GM18508 (cell line): ENCODE data around the gene SSB.
"Not testable (repeated sequence)": the region's sequence is repeated elsewhere in the genome, so short reads cannot be mapped to it uniquely, and the experiment has no call there.

Source experiments
- ATAC-seq: cut with Tn5 transposase; IDR thresholded peaks from one replicate; pipeline ENCODE4 v1.9.1; 2021; ENCODE audit warnings: moderate number of reproducible peaks; ENCODE audit not compliant: insufficient read depth, unreplicated experiment

Gene SSB

GRCh38 chr2:169798718-169799592, at the start of gene SSB:
SSB (plus strand) TSS chr2:169798871; CDS start chr2:169800961, 2,090 bp downstream.
- peak; percentile 68 for ATAC-seq

DNA sequence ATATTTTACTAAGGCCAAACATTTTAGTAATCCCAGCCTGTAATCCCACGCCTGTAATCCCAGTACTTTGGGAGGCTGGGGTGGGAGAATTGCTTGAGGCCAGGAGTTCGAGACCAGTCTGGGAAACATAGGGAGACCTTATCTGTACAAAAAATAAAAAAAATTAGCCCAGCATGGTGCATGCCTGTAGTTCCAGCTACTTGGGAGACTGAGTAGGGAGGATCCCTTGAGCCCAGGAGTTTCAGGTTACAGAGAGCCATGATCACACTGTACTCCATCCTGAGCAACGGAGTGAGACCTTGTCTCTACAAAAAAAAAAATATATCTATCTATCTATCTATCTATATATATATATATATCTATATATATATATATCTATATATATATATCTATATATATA, 45.9 kb upstream of the SSB start:
- ATAC-seq = no peak

DNA sequence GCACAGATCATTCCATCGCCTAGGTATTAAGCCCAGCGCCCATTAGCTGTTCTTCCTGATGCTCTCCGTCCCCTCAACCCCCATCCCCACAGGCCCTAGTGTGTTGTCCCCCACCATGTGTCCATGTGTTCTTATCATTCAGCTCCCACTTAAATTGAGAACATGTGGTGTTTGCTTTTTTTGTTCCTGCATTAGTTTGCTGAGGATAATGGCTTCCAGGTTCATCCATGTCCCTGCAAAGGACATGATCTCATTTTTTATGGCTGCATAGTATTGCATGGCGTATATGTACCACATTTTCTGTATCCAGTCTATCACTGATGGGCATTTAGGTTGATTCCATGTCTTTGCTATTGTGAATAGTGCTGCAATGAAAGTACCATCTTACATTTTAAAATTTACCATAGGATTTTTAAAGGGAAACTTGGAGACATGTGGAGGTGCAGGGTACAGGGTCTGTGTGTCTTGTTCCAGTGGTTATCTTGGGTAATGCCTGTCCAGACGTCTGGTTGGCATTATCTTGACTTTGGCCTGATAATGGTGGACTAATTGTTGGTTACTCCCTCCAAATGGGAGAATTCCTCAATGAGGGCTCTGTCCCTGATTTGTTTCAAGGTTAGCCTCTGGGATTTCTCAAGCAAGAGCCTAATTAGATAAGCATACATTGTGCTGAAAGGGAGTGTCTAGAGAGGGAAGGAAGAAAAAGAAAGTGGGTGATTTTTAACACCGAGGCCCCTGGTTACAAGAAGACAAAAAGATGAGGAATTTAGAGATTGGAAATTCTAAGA, 43.4 kb upstream of the SSB start:
- ATAC-seq = no peak

DNA sequence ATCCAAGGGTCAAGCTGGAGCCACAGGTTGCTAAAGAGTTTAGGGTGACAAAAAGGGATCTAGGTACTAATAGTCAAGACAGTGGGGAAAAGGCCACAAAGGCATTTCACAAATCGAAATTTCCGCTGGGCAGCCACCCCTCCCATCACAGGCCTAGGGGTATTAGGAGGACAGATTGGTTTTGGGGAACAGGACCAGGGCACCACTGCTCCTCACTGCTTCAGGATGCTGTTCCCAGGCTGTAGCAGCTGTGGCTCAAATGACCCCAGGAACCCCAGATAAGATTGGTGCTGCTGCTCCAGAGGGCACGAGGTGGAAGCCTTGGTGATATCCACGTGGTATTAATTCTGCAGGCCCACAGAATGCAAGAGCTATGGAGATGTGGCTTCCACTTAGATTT, 42.3 kb upstream of the SSB start:
- no peak for ATAC-seq

GRCh38 chr2:169757356-169757755, 41.3 kb upstream of the SSB start:
- ATAC-seq = no peak

DNA sequence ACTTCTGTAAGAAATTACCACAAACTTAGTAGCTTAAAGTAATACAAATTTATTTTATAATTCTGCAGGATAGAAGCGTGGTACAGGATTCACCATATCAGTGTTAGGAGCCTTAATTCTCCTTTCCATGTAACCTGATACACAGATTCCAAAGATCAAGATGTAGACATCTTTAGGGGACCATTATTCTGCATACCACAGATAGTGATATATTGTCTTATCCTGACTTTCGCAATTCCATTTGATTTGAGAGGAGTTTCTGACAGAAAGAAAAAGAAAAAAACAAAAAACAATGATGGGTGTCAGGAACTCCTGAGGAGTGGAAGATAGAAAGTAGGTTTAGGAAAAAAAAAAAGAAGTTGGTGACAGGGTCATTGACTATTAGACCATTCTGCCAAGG, 40.9 kb upstream of the SSB start:
- ATAC-seq = no peak

- no peak for ATAC-seq
Measured at GRCh38 chr2:169759987-169760386, 38.7 kb upstream of the SSB start.

DNA sequence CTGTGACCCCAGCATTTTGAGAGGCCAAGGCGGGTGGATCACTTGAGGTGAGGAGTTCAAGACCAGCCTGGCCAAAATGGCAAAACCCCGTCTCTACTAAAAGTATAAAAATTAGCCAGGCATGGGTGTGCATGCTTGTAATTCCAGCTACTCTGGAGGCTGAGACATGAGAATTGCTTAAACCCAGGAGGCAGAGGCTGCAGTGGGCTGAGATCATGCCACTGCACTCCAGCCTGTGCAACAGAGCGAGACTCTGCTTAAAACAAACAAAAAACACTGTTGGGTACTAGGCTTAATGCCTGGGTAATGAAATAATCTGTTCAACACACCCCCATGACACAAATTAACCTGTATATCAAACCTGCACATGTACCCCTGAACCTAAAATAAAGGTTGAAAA, 37.9 kb upstream of the SSB start:
- ATAC-seq = not testable (repeated sequence)

- no peak for ATAC-seq
Measured at GRCh38 chr2:169761251-169761969, 37.3 kb upstream of the SSB start.

GRCh38 chr2:169761970-169762292, 36.7 kb upstream of the SSB start:
- no peak for ATAC-seq

DNA sequence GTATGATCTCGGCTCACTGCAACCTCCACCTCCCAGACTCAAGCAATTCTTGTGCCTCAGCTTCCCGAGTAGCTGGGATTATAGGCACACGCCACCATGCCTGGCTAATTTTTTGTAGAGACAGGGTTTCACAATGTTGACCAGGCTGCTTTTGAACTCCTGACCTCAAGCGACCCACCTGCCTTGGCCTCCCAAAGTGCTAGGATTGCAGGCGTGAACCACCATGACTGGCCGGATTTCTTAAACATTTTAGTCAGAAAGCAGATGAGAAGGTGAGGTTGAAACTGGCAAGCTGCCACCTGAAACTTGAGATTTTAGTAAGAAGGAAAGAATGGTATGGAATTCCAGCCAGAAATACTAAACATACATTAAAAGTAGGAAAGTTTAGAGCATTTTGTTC, 33.1 kb upstream of the SSB start:
- ATAC-seq = no peak

- ATAC-seq = no peak
Measured at GRCh38 chr2:169767243-169767888, 31.3 kb upstream of the SSB start.

GRCh38 chr2:169768262-169768995, 30.2 kb upstream of the SSB start:
- ATAC-seq = no peak

DNA sequence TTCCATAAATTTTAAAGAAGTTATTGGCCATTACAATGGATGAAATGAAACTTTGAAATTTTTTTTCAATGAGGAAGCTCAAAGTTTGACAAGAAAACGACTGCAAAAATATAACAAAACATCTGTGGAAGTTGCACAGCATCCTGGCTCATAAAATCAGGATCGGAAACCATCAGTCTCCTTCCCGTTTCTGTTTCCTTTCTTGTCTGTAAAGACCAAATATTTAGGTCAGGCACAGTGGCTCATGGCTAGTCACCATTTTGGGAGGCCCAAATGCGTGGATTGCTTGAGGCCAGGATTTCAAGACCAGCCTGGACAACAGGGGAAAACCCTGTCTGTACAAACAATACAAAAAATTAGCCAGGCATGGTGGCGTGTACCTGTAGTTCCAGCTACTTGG, 27.6 kb upstream of the SSB start:
- no peak for ATAC-seq

GRCh38 chr2:169771612-169772011, 27.1 kb upstream of the SSB start:
- ATAC-seq = no peak

- ATAC-seq = no peak
Measured at GRCh38 chr2:169772651-169773050, 26.0 kb upstream of the SSB start.

GRCh38 chr2:169775354-169775753, 23.3 kb upstream of the SSB start:
- no peak for ATAC-seq

DNA sequence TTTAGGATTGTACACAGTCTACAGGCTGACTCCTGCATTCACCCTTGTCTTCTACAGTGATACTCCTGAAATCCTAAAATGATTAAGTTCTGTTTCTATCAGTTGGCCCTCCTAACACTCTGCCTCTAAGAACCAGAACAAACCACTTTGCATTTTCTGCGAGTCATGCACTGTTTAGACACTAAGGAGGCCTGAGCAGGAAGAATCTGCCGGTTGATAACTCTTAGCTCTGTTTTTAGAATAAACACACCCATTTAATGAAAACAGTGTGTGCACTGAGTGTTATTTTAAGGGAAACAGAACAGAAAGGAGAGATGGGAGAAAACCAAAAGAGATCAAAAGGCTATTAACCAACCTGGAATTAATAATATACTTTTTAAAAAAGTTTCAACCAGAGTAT, 22.9 kb upstream of the SSB start:
- no peak for ATAC-seq

DNA sequence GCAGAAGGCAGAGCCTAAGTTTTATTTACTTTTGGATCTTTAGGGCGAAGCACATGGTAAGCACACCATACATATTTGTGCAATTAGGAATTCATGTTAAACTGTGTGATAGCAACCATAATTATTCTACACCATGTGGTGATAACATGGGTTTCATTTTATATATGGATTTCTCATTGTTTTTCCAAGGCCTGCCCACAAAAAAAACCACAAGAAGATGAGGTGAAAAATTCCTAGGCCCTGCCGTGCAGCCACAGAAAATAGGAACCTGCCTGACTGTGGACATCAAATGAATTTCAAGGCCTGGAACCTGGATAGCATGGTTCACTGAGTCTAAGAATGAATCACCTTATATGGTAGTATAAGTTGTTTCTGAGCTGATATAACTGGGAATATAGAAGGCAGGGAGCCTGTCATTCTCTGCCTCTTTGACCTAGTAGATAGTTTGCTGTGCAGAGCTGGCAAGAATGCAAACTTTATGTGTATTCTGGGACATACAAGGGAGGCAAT, 22.4 kb upstream of the SSB start:
- no peak for ATAC-seq

- no peak for ATAC-seq
Measured at GRCh38 chr2:169778446-169778845, 20.2 kb upstream of the SSB start.
